Activated CD8-positive, alpha-beta memory T cell treated with anti-CD3 and anti-CD28 coated beads for 1 hour (primary cell): ENCODE results near the gene UBE2I.
"Not testable (repeated sequence)": the region's sequence is repeated elsewhere in the genome, so short reads cannot be mapped to it uniquely, and the experiment has no call there.

Source experiments
- DNase-seq, 2 donors: peaks; one replicate each; pipeline ENCODE4 v3.0.0-alpha.2; 2020; ENCODE audit warnings: low read depth in 1 of 2; ENCODE audit errors: extremely low read depth in 1 of 2

Gene UBE2I

GRCh38 chr16:1292208-1292607, 17.2 kb upstream of the UBE2I start:
- not testable (repeated sequence) for DNase-seq

- DNase-seq = not testable (repeated sequence)
Measured at GRCh38 chr16:1292808-1293207, 16.6 kb upstream of the UBE2I start.

- no peak for DNase-seq
Measured at GRCh38 chr16:1293921-1294656, 15.3 kb upstream of the UBE2I start.

GRCh38 chr16:1295465-1295864, 14.0 kb upstream of the UBE2I start:
- no peak for DNase-seq

- not testable (repeated sequence) for DNase-seq
Measured at GRCh38 chr16:1296688-1297017, 12.8 kb upstream of the UBE2I start.

GRCh38 chr16:1297018-1297696, 12.3 kb upstream of the UBE2I start:
- DNase-seq = no peak

GRCh38 chr16:1298406-1298805, 11.0 kb upstream of the UBE2I start:
- no peak for DNase-seq

- no peak for DNase-seq
Measured at GRCh38 chr16:1299012-1299867, 10.2 kb upstream of the UBE2I start.

- no peak for DNase-seq
Measured at GRCh38 chr16:1299868-1300203, 9.6 kb upstream of the UBE2I start.

- peak; percentile 32 to 57 for DNase-seq
Measured at GRCh38 chr16:1300664-1301476, 8.6 kb upstream of the UBE2I start.

- no peak for DNase-seq
Measured at GRCh38 chr16:1301562-1301961, 7.9 kb upstream of the UBE2I start.

GRCh38 chr16:1305823-1306222, 3.6 kb upstream of the UBE2I start:
- DNase-seq = no peak

- no peak for DNase-seq
Measured at GRCh38 chr16:1306334-1306733, 3.1 kb upstream of the UBE2I start.

- no peak for DNase-seq
Measured at GRCh38 chr16:1308036-1308976, 1.1 kb upstream of the UBE2I start.

- DNase-seq = peak in 1 of 2 donors; percentile 46
Measured at GRCh38 chr16:1309888-1310831, 724 bp downstream of the UBE2I start.

GRCh38 chr16:1310832-1311200, 1.4 kb downstream of the UBE2I start:
- no peak for DNase-seq

GRCh38 chr16:1311212-1311737, 1.8 kb downstream of the UBE2I start:
- DNase-seq = no peak

- no peak for DNase-seq
Measured at GRCh38 chr16:1311738-1312466, 2.5 kb downstream of the UBE2I start.
